Erythroblast (primary cell): Measurements from ENCODE around the gene ADAM23.

Experiments
- GATA1 ChIP-seq: IDR thresholded peaks from 2 replicates; pipeline ENCODE4 v1.6.1; 2011; ENCODE audit warnings: low read depth, mild to moderate bottlenecking, control low read depth, low read length, moderate library complexity
- POLR2A ChIP-seq: IDR thresholded peaks from 2 replicates; pipeline ENCODE4 v1.6.1; 2011; ENCODE audit warnings: mild to moderate bottlenecking, low read length

- TF ChIP-seq POLR2A (no peak), GATA1 (no peak)
Observed at GRCh38 chr2:206457188-206457634, 13.9 kb downstream of the ADAM23 start.
